ENCODE results near the gene PRELID3B.

Gene PRELID3B

GRCh38 chr20:58991715-58992114 is 50.9 kb downstream of the PRELID3B start:
- no peak for TF ChIP-seq CTCF (conservative IDR thresholded peaks at IDR 0.05)

GRCh38 chr20:58990651-58991445 is 51.7 kb downstream of the PRELID3B start:
- H3K27ac ChIP-seq: no peak overlapping the region
- TF ChIP-seq CTCF (conservative IDR thresholded peaks at IDR 0.05): no peak

More at GRCh38 chr20:58991715-58992114, 50.9 kb downstream of the PRELID3B start:
- H3K27ac ChIP-seq: no peak overlapping the region

GRCh38 chr20:58989196-58989595 is 53.4 kb downstream of the PRELID3B start:
- TF ChIP-seq CTCF (conservative IDR thresholded peaks at IDR 0.05): no peak
- H3K27ac ChIP-seq: no peak overlapping the region

GRCh38 chr20:58988565-58988882 is 54.1 kb downstream of the PRELID3B start:
- H3K27ac ChIP-seq: no peak overlapping the region

GRCh38 chr20:58987790-58988564 is 54.6 kb downstream of the PRELID3B start:
- no peak for TF ChIP-seq CTCF (conservative IDR thresholded peaks at IDR 0.05)
- no peak overlapping the region for H3K27ac ChIP-seq

More at GRCh38 chr20:58988565-58988882, 54.1 kb downstream of the PRELID3B start:
- no peak for TF ChIP-seq CTCF (conservative IDR thresholded peaks at IDR 0.05)

- no peak for TF ChIP-seq CTCF (conservative IDR thresholded peaks at IDR 0.05)
- no peak overlapping the region for H3K27ac ChIP-seq
Measured at GRCh38 chr20:58986968-58987517, 55.5 kb downstream of the PRELID3B start.

- no peak for TF ChIP-seq CTCF (conservative IDR thresholded peaks at IDR 0.05)
- no peak overlapping the region for H3K27ac ChIP-seq
Measured at GRCh38 chr20:58986286-58986967, 56.2 kb downstream of the PRELID3B start.
